ENCODE measurements around the gene SEMA6A.
"Not testable (repeated sequence)": the region's sequence is repeated elsewhere in the genome, so short reads cannot be mapped to it uniquely, and the experiment has no call there.

SEMA6A gene

GRCh38 chr5:116529615-116530014 is 45.0 kb downstream of the SEMA6A start:
- Histone ChIP-seq H3K27me3 (replicated peaks; ENCODE audit: control insufficient read depth, insufficient read depth, low read length) (no peaks in the 10 kb centered on the region), H3K36me3 (ENCODE audit: control insufficient read depth, insufficient read depth, low read length, severe bottlenecking) (no peaks in the 10 kb centered on the region), H3K9ac (ENCODE audit: low read length) (no peak overlapping the region), H3K9me3 (ENCODE audit: control insufficient read depth, low read length) (no peaks in the 10 kb centered on the region), H3K4me1 (ENCODE audit: control insufficient read depth, insufficient read depth, low read length) (peaks cover 7% of the 10 kb centered on the region), H3K4me3 (ENCODE audit: low read length) (no peak overlapping the region)
- DNase-seq (ENCODE audit: low read depth), result no peak

GRCh38 chr5:116528519-116529234 is 45.9 kb downstream of the SEMA6A start:
- Histone ChIP-seq H3K9me3 (ENCODE audit: control insufficient read depth, low read length) (no peaks in the 10 kb centered on the region), H3K4me1 (ENCODE audit: control insufficient read depth, insufficient read depth, low read length) (peaks cover 7% of the 10 kb centered on the region), H3K36me3 (ENCODE audit: control insufficient read depth, insufficient read depth, low read length, severe bottlenecking) (no peaks in the 10 kb centered on the region), H3K4me3 (ENCODE audit: low read length) (no peak overlapping the region), H3K27me3 (replicated peaks; ENCODE audit: control insufficient read depth, insufficient read depth, low read length) (no peaks in the 10 kb centered on the region), H3K9ac (ENCODE audit: low read length) (no peak overlapping the region)
- DNase-seq (ENCODE audit: low read depth), result no peak

GRCh38 chr5:116527582-116527981 is 47.0 kb downstream of the SEMA6A start:
- no peaks in the 10 kb centered on the region for H3K27me3 ChIP-seq (replicated peaks; ENCODE audit: control insufficient read depth, insufficient read depth, low read length)
- H3K4me1 ChIP-seq (ENCODE audit: control insufficient read depth, insufficient read depth, low read length), result peaks cover 7% of the 10 kb centered on the region
- H3K9me3 ChIP-seq (ENCODE audit: control insufficient read depth, low read length), result no peaks in the 10 kb centered on the region
- no peak for DNase-seq (ENCODE audit: low read depth)
- no peak overlapping the region for H3K9ac ChIP-seq (ENCODE audit: low read length)
- H3K4me3 ChIP-seq (ENCODE audit: low read length), result no peak overlapping the region
- H3K36me3 ChIP-seq (ENCODE audit: control insufficient read depth, insufficient read depth, low read length, severe bottlenecking), result no peaks in the 10 kb centered on the region

GRCh38 chr5:116525674-116526073 is 48.9 kb downstream of the SEMA6A start:
- H3K4me1 ChIP-seq (ENCODE audit: control insufficient read depth, insufficient read depth, low read length), result peaks cover 7% of the 10 kb centered on the region
- H3K36me3 ChIP-seq (ENCODE audit: control insufficient read depth, insufficient read depth, low read length, severe bottlenecking), result no peaks in the 10 kb centered on the region
- no peaks in the 10 kb centered on the region for H3K9me3 ChIP-seq (ENCODE audit: control insufficient read depth, low read length)
- no peaks in the 10 kb centered on the region for H3K27me3 ChIP-seq (replicated peaks; ENCODE audit: control insufficient read depth, insufficient read depth, low read length)
- no peak overlapping the region for H3K9ac ChIP-seq (ENCODE audit: low read length)
- no peak for DNase-seq (ENCODE audit: low read depth)
- H3K4me3 ChIP-seq (ENCODE audit: low read length), result no peak overlapping the region

GRCh38 chr5:116524966-116525365 is 49.7 kb downstream of the SEMA6A start:
- Histone ChIP-seq H3K36me3 (ENCODE audit: control insufficient read depth, insufficient read depth, low read length, severe bottlenecking) (no peaks in the 10 kb centered on the region), H3K4me3 (ENCODE audit: low read length) (no peak overlapping the region), H3K4me1 (ENCODE audit: control insufficient read depth, insufficient read depth, low read length) (peaks cover 7% of the 10 kb centered on the region), H3K27me3 (replicated peaks; ENCODE audit: control insufficient read depth, insufficient read depth, low read length) (no peaks in the 10 kb centered on the region), H3K9me3 (ENCODE audit: control insufficient read depth, low read length) (no peaks in the 10 kb centered on the region), H3K9ac (ENCODE audit: low read length) (no peak overlapping the region)
- DNase-seq (ENCODE audit: low read depth), result no peak

- Histone ChIP-seq H3K9ac (ENCODE audit: low read length) (no peak overlapping the region), H3K4me1 (ENCODE audit: control insufficient read depth, insufficient read depth, low read length) (peaks cover 7% of the 10 kb centered on the region), H3K4me3 (ENCODE audit: low read length) (no peak overlapping the region), H3K9me3 (ENCODE audit: control insufficient read depth, low read length) (no peaks in the 10 kb centered on the region), H3K36me3 (ENCODE audit: control insufficient read depth, insufficient read depth, low read length, severe bottlenecking) (no peaks in the 10 kb centered on the region), H3K27me3 (replicated peaks; ENCODE audit: control insufficient read depth, insufficient read depth, low read length) (no peaks in the 10 kb centered on the region)
- no peak for DNase-seq (ENCODE audit: low read depth)
Observed at GRCh38 chr5:116524051-116524904, 50.3 kb downstream of the SEMA6A start.

GRCh38 chr5:116523182-116523581 is 51.4 kb downstream of the SEMA6A start:
- not testable (repeated sequence) for H3K4me1 ChIP-seq (ENCODE audit: control insufficient read depth, insufficient read depth, low read length); H3K9me3 ChIP-seq (ENCODE audit: control insufficient read depth, low read length); H3K36me3 ChIP-seq (ENCODE audit: control insufficient read depth, insufficient read depth, low read length, severe bottlenecking); DNase-seq (ENCODE audit: low read depth); H3K27me3 ChIP-seq (replicated peaks; ENCODE audit: control insufficient read depth, insufficient read depth, low read length); H3K4me3 ChIP-seq (ENCODE audit: low read length); H3K9ac ChIP-seq (ENCODE audit: low read length)

GRCh38 chr5:116522356-116523136 is 52.1 kb downstream of the SEMA6A start:
- DNase-seq (ENCODE audit: low read depth), result no peak
- H3K4me3 ChIP-seq (ENCODE audit: low read length), result no peak overlapping the region
- H3K4me1 ChIP-seq (ENCODE audit: control insufficient read depth, insufficient read depth, low read length), result no peaks in the 10 kb centered on the region
- H3K36me3 ChIP-seq (ENCODE audit: control insufficient read depth, insufficient read depth, low read length, severe bottlenecking), result no peaks in the 10 kb centered on the region
- H3K9me3 ChIP-seq (ENCODE audit: control insufficient read depth, low read length), result no peaks in the 10 kb centered on the region
- no peak overlapping the region for H3K9ac ChIP-seq (ENCODE audit: low read length)
- H3K27me3 ChIP-seq (replicated peaks; ENCODE audit: control insufficient read depth, insufficient read depth, low read length), result no peaks in the 10 kb centered on the region

GRCh38 chr5:116521173-116521872 is 53.3 kb downstream of the SEMA6A start:
- Histone ChIP-seq H3K27me3 (replicated peaks; ENCODE audit: control insufficient read depth, insufficient read depth, low read length) (no peaks in the 10 kb centered on the region), H3K4me1 (ENCODE audit: control insufficient read depth, insufficient read depth, low read length) (no peaks in the 10 kb centered on the region), H3K9me3 (ENCODE audit: control insufficient read depth, low read length) (no peaks in the 10 kb centered on the region), H3K4me3 (ENCODE audit: low read length) (no peak overlapping the region), H3K9ac (ENCODE audit: low read length) (no peak overlapping the region), H3K36me3 (ENCODE audit: control insufficient read depth, insufficient read depth, low read length, severe bottlenecking) (no peaks in the 10 kb centered on the region)
- no peak for DNase-seq (ENCODE audit: low read depth)

GRCh38 chr5:116520771-116521170 is 53.9 kb downstream of the SEMA6A start:
- H3K36me3 ChIP-seq (ENCODE audit: control insufficient read depth, insufficient read depth, low read length, severe bottlenecking), result no peaks in the 10 kb centered on the region
- no peaks in the 10 kb centered on the region for H3K27me3 ChIP-seq (replicated peaks; ENCODE audit: control insufficient read depth, insufficient read depth, low read length)
- H3K4me3 ChIP-seq (ENCODE audit: low read length), result no peak overlapping the region
- DNase-seq (ENCODE audit: low read depth), result no peak
- H3K4me1 ChIP-seq (ENCODE audit: control insufficient read depth, insufficient read depth, low read length), result no peaks in the 10 kb centered on the region
- H3K9me3 ChIP-seq (ENCODE audit: control insufficient read depth, low read length), result no peaks in the 10 kb centered on the region
- no peak overlapping the region for H3K9ac ChIP-seq (ENCODE audit: low read length)

GRCh38 chr5:116518423-116518822 is 56.2 kb downstream of the SEMA6A start:
- Histone ChIP-seq H3K4me1 (ENCODE audit: control insufficient read depth, insufficient read depth, low read length) (no peaks in the 10 kb centered on the region), H3K27me3 (replicated peaks; ENCODE audit: control insufficient read depth, insufficient read depth, low read length) (no peaks in the 10 kb centered on the region), H3K4me3 (ENCODE audit: low read length) (no peak overlapping the region), H3K9ac (ENCODE audit: low read length) (no peak overlapping the region), H3K9me3 (ENCODE audit: control insufficient read depth, low read length) (no peaks in the 10 kb centered on the region), H3K36me3 (ENCODE audit: control insufficient read depth, insufficient read depth, low read length, severe bottlenecking) (no peaks in the 10 kb centered on the region)
- DNase-seq (ENCODE audit: low read depth), result no peak
